Measurements from ENCODE around the gene CYP39A1. TPM values are rescaled to one million over a fixed set of nuclear protein-coding genes. Genes with fewer than 3 reads are reported as not detected.

Gene CYP39A1
- total RNA-seq, 1 experiment from 2014 or later = 1.7 TPM

DNA sequence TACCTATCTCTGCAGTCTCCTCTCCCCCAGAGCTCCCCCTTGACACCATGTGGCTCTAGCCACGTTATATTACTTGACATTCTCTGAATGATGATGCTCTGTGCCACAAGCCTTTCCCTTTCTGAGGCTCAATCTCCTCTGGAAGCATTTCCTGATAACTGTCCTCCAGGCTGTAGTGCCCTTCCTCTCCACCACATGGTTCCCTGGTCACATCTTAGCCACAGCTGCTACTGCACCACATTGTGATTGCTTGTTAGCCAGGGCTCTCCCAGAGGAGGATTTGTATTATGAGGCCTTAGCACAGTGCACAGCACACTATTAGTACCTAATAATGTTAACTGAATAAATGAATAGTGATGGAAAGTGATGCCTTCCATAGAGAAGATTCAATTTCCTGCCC lies 97.5 kb downstream of the CYP39A1 start:
- H3K27ac Mint-ChIP-seq (ENCODE audit: unreplicated experiment) = no peak overlapping the region
- no peaks in the 10 kb centered on the region for H3K27me3 Mint-ChIP-seq (ENCODE audit: unreplicated experiment)
- H3K36me3 Mint-ChIP-seq (ENCODE audit: insufficient read depth, unreplicated experiment) = no peaks in the 10 kb centered on the region
- H3K4me3 Mint-ChIP-seq (ENCODE audit: low read depth, unreplicated experiment) = no peak overlapping the region
- CTCF ChIA-PET = no interaction called here
- no TSS peak for BruUV-seq (replicated peaks)
- no peaks in the 10 kb centered on the region for H3K4me1 Mint-ChIP-seq (ENCODE audit: low read depth, unreplicated experiment)
- TF ChIP-seq, protein P1, sequence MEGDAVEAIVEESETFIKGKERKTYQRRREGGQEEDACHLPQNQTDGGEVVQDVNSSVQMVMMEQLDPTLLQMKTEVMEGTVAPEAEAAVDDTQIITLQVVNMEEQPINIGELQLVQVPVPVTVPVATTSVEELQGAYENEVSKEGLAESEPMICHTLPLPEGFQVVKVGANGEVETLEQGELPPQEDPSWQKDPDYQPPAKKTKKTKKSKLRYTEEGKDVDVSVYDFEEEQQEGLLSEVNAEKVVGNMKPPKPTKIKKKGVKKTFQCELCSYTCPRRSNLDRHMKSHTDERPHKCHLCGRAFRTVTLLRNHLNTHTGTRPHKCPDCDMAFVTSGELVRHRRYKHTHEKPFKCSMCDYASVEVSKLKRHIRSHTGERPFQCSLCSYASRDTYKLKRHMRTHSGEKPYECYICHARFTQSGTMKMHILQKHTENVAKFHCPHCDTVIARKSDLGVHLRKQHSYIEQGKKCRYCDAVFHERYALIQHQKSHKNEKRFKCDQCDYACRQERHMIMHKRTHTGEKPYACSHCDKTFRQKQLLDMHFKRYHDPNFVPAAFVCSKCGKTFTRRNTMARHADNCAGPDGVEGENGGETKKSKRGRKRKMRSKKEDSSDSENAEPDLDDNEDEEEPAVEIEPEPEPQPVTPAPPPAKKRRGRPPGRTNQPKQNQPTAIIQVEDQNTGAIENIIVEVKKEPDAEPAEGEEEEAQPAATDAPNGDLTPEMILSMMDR (IDR thresholded peaks at IDR 0.05; ENCODE audit: unreplicated experiment) = no peak
- intact Hi-C loops (cut with micrococcal nuclease; ENCODE audit: unreplicated experiment) = no loop called here
- no peak for DNase-seq
- no peaks in the 10 kb centered on the region for H3K9me3 Mint-ChIP-seq (ENCODE audit: low read depth, unreplicated experiment)

DNA sequence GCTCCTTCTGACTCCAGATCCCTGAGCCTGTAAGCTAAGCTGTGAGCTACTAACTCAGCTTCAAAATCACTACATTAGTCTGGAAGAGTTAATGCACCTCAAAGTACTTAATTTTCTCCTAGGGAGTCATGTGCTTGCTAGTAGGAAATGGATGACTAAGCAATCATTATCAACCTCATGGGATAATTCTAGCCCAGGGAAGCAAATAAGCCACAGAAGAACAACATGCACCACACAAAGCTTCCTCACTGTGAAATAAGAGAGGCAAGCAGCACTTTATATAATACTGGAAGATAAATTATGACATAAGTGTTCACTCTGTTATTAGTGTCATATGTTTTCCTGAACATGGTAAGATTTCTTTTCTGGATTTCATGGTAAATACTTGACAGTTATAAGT lies 103.5 kb downstream of the CYP39A1 start:
- no peaks in the 10 kb centered on the region for H3K27me3 Mint-ChIP-seq (ENCODE audit: unreplicated experiment)
- no peaks in the 10 kb centered on the region for H3K9me3 Mint-ChIP-seq (ENCODE audit: low read depth, unreplicated experiment)
- TF ChIP-seq, protein P1 (IDR thresholded peaks at IDR 0.05; ENCODE audit: unreplicated experiment) = no peak
- intact Hi-C loops (cut with micrococcal nuclease; ENCODE audit: unreplicated experiment) = no loop called here
- H3K4me1 Mint-ChIP-seq (ENCODE audit: low read depth, unreplicated experiment) = peaks cover 19% of the 10 kb centered on the region
- no peaks in the 10 kb centered on the region for H3K36me3 Mint-ChIP-seq (ENCODE audit: insufficient read depth, unreplicated experiment)
- no TSS peak for BruUV-seq (replicated peaks)
- no peak for DNase-seq
- no peak overlapping the region for H3K4me3 Mint-ChIP-seq (ENCODE audit: low read depth, unreplicated experiment)
- H3K27ac Mint-ChIP-seq (ENCODE audit: unreplicated experiment) = no peak overlapping the region
- CTCF ChIA-PET = interaction anchor here (0.6 kb wide), 1 partner anchor 8 kb away, joined by 3 read pairs; no protein-coding TSS in a partner anchor

DNA sequence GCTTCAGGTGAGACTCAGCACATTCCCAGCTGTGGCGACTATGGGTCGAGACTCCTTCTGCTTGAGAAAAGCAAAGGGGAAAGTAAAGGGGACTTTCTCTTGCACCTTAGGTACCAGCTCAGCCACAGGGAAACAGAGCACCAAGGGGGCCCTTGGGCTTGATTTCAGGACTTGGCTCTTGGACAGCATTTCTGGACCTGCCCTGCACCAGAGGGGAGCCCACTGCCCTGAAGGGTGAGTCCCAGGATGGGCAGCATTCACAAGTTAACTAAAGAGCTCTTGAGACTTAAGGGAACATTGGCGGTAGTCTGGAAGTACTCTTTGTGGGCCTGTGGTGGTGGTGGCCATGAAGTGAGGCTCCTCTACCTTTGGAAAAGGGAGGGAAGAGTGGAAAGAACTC lies 111.1 kb downstream of the CYP39A1 start:
- H3K4me1 Mint-ChIP-seq (ENCODE audit: low read depth, unreplicated experiment) = no peaks in the 10 kb centered on the region
- CTCF ChIA-PET = interaction anchor here (1.4 kb wide), 1 partner anchor 19 kb away, joined by 3 read pairs; no protein-coding TSS in a partner anchor
- H3K27me3 Mint-ChIP-seq (ENCODE audit: unreplicated experiment) = no peaks in the 10 kb centered on the region
- H3K36me3 Mint-ChIP-seq (ENCODE audit: insufficient read depth, unreplicated experiment) = no peaks in the 10 kb centered on the region
- BruUV-seq (replicated peaks) = no TSS peak
- peaks cover 3% of the 10 kb centered on the region for H3K9me3 Mint-ChIP-seq (ENCODE audit: low read depth, unreplicated experiment)
- no peak overlapping the region for H3K4me3 Mint-ChIP-seq (ENCODE audit: low read depth, unreplicated experiment)
- intact Hi-C loops (cut with micrococcal nuclease; ENCODE audit: unreplicated experiment) = no loop called here
- no peak overlapping the region for H3K27ac Mint-ChIP-seq (ENCODE audit: unreplicated experiment)
- TF ChIP-seq, protein P1 (IDR thresholded peaks at IDR 0.05; ENCODE audit: unreplicated experiment) = no peak
- DNase-seq = no peak

DNA sequence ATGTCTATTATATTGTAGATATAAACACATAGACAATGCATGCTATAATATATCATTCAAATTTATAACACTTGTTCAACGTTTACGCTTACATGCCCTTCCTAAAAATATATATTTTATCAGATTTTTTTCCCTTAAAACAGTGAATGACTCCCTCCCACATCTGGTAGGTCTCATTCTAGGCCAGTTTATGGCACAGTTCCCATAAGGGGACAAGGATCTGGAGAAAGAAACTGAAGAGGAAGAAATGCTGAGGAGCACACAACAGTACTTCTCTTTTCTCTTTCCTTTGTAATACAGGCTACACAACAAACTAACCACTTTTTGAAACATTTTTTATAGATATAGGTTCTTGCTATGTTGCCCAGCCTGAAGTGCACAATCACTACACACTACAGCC lies 112.8 kb downstream of the CYP39A1 start:
- no peak overlapping the region for H3K27ac Mint-ChIP-seq (ENCODE audit: unreplicated experiment)
- TF ChIP-seq, protein P1 (IDR thresholded peaks at IDR 0.05; ENCODE audit: unreplicated experiment) = no peak
- CTCF ChIA-PET = interaction anchor here (1.4 kb wide), 1 partner anchor 21 kb away, joined by 3 read pairs; no protein-coding TSS in a partner anchor
- no peaks in the 10 kb centered on the region for H3K4me1 Mint-ChIP-seq (ENCODE audit: low read depth, unreplicated experiment)
- H3K4me3 Mint-ChIP-seq (ENCODE audit: low read depth, unreplicated experiment) = no peak overlapping the region
- intact Hi-C loops (cut with micrococcal nuclease; ENCODE audit: unreplicated experiment) = no loop called here
- H3K27me3 Mint-ChIP-seq (ENCODE audit: unreplicated experiment) = no peaks in the 10 kb centered on the region
- H3K36me3 Mint-ChIP-seq (ENCODE audit: insufficient read depth, unreplicated experiment) = no peaks in the 10 kb centered on the region
- no peak for DNase-seq
- peaks cover 3% of the 10 kb centered on the region for H3K9me3 Mint-ChIP-seq (ENCODE audit: low read depth, unreplicated experiment)
- BruUV-seq (replicated peaks) = no TSS peak

Data from Calu3 (cell line).